WTC11 (cell line): ENCODE results near the gene TOMM40L. TPM values are rescaled to one million over a fixed set of nuclear protein-coding genes. Genes with fewer than 3 reads are reported as not detected.

ENCODE experiments used
- CBFB ChIP-seq: sonication (generic); formaldehyde crosslinking; IDR thresholded peaks from 2 replicates; pipeline ENCODE4 v1.8.1; 2022; ENCODE audit warnings: mild to moderate bottlenecking, low read depth, missing genetic modification reagents
- CREM ChIP-seq: sonication (generic); formaldehyde crosslinking; IDR thresholded peaks from 2 replicates; pipeline ENCODE4 v1.8.1; 2022; ENCODE audit warnings: mild to moderate bottlenecking, missing genetic modification reagents, moderate library complexity
- EMX1 ChIP-seq: fragments of 250-450 bp; sonication (Bioruptor Pico); IDR thresholded peaks from 2 replicates; pipeline ENCODE4 v1.8.0; 2021; ENCODE audit warnings: mild to moderate bottlenecking
- ERG ChIP-seq: fragments of 250-450 bp; sonication (Bioruptor Pico); IDR thresholded peaks from 2 replicates; pipeline ENCODE4 v1.8.0; 2021; ENCODE audit warnings: mild to moderate bottlenecking
- ESRRA ChIP-seq: sonication (generic); formaldehyde crosslinking; IDR thresholded peaks from 2 replicates; pipeline ENCODE4 v1.8.1; 2022; ENCODE audit warnings: mild to moderate bottlenecking, missing genetic modification reagents, borderline replicate concordance
- ETV6 ChIP-seq: sonication (generic); formaldehyde crosslinking; IDR thresholded peaks from 2 replicates; pipeline ENCODE4 v1.8.1; 2022; ENCODE audit warnings: mild to moderate bottlenecking, missing genetic modification reagents
- GABPB1 ChIP-seq: sonication (generic); formaldehyde crosslinking; IDR thresholded peaks from 2 replicates; pipeline ENCODE4 v1.8.1; 2023; ENCODE audit warnings: mild to moderate bottlenecking, missing genetic modification reagents
- GRHL2 ChIP-seq: fragments of 250-450 bp; sonication (Bioruptor Pico); IDR thresholded peaks from 2 replicates; pipeline ENCODE4 v1.8.0; 2022; ENCODE audit warnings: mild to moderate bottlenecking, moderate library complexity; ENCODE audit not compliant: insufficient replicate concordance, severe bottlenecking
- IRF1 ChIP-seq: sonication (generic); formaldehyde crosslinking; IDR thresholded peaks from 2 replicates; pipeline ENCODE4 v1.8.0; 2023; ENCODE audit warnings: missing genetic modification reagents
- NR1H2 ChIP-seq: sonication (generic); formaldehyde crosslinking; IDR thresholded peaks from 2 replicates; pipeline ENCODE4 v1.9.0; 2021; ENCODE audit warnings: mild to moderate bottlenecking, moderate library complexity, missing genetic modification reagents
- PRRX2 ChIP-seq: fragments of 250-450 bp; sonication (Bioruptor Pico); IDR thresholded peaks from 2 replicates; pipeline ENCODE4 v1.8.0; 2021; ENCODE audit warnings: mild to moderate bottlenecking
- SOX15 ChIP-seq: fragments of 250-450 bp; sonication (Bioruptor Pico); IDR thresholded peaks from 2 replicates; pipeline ENCODE4 v1.9.0; 2021; ENCODE audit warnings: mild to moderate bottlenecking
- STAT6 ChIP-seq: sonication (generic); formaldehyde crosslinking; conservative IDR thresholded peaks from 2 replicates; pipeline ENCODE4 v1.8.1; 2023; ENCODE audit warnings: mild to moderate bottlenecking, low read depth, missing genetic modification reagents, moderate library complexity
- TCF7 ChIP-seq: sonication (generic); formaldehyde crosslinking; IDR thresholded peaks from 2 replicates; pipeline ENCODE4 v1.8.0; 2022; ENCODE audit warnings: mild to moderate bottlenecking, low read depth, missing genetic modification reagents, moderate library complexity
- TEAD4 ChIP-seq: sonication (generic); formaldehyde crosslinking; IDR thresholded peaks from 2 replicates; pipeline ENCODE4 v1.8.0; 2022; ENCODE audit warnings: mild to moderate bottlenecking, missing genetic modification reagents
- ZNF396 ChIP-seq: fragments of 250-450 bp; sonication (Bioruptor Pico); IDR thresholded peaks from 2 replicates; pipeline ENCODE4 v1.8.0; 2021; ENCODE audit warnings: mild to moderate bottlenecking, moderate library complexity, borderline replicate concordance
- ZNF416 ChIP-seq: fragments of 250-450 bp; sonication (Bioruptor Pico); IDR thresholded peaks from 2 replicates; pipeline ENCODE4 v1.9.0; 2021; ENCODE audit warnings: mild to moderate bottlenecking, inconsistent platforms
- total RNA-seq: library from RNA; stranded (reverse); gene quantifications from 3 replicates; pipeline ENCODE4 v1.2.3, GENCODE V29; 2021
- TF ChIP-seq, protein P1 (sequence below): sonication (generic); formaldehyde crosslinking; IDR thresholded peaks from 2 replicates; pipeline ENCODE4 v1.8.1; 2022; ENCODE audit warnings: mild to moderate bottlenecking, moderate library complexity, missing genetic modification reagents
- TF ChIP-seq, protein P2 (sequence below): sonication (generic); formaldehyde crosslinking; IDR thresholded peaks from 2 replicates; pipeline ENCODE4 v1.8.1; 2023; ENCODE audit warnings: mild to moderate bottlenecking, missing genetic modification reagents, moderate library complexity
- TF ChIP-seq, protein P3 (sequence below): fragments of 250-450 bp; sonication (Bioruptor Pico); conservative IDR thresholded peaks from 2 replicates; pipeline ENCODE4 v1.9.0; 2021; ENCODE audit warnings: mild to moderate bottlenecking
- TF ChIP-seq, protein P4 (sequence below): sonication (generic); formaldehyde crosslinking; IDR thresholded peaks from 2 replicates; pipeline ENCODE4 v1.8.1; 2023; ENCODE audit warnings: mild to moderate bottlenecking, missing genetic modification reagents
- TF ChIP-seq, protein P5 (sequence below): sonication (generic); formaldehyde crosslinking; IDR thresholded peaks from 2 replicates; pipeline ENCODE4 v1.8.0; 2023; ENCODE audit warnings: missing genetic modification reagents, mild to moderate bottlenecking, borderline replicate concordance

The TOMM40L gene
- total RNA-seq, 1 experiment from 2014 or later, result 16.9 TPM

DNA sequence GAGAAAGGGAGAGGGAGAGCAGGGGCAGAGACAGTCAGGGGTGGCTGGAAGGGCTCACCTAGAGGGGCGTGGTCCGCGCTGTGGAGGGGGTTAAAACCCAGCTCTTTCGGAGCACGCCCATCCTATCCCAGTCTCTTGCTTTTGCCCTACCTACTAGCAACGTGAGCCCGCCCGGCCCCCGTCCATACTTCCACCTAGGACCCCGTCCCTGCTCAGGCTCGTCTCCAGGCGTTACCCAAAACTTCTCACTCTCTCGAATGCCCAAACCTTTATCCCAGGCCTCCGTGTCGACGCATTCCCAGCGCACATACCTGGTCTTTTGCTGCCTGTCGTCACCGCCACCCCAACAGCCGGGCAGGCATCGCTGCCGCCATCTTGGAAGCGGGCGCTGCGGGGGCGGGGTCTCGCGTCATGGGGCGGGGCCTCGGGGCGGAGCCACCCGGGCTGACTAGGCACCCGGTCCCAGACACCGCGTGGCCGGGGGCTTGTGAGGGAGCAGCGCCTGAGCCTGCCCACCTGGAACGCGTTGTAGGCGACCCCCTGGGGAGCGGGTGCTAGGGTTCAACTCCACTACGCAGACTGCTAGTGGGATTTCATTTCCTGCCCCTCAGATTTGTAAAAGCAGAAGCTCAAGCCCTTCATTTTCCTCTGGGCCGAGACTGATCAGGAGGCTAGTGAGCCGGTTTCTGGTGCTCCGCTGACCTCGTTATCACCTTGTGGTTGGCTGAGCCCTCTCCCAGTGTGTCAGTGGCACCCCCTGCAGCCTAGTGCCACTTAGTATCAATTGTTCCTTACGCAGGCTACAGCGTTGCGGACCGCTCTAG is 48.5 kb upstream of the TOMM40L start, which contains the start of gene B4GALT3 (continued):
- TF ChIP-seq, protein P1, sequence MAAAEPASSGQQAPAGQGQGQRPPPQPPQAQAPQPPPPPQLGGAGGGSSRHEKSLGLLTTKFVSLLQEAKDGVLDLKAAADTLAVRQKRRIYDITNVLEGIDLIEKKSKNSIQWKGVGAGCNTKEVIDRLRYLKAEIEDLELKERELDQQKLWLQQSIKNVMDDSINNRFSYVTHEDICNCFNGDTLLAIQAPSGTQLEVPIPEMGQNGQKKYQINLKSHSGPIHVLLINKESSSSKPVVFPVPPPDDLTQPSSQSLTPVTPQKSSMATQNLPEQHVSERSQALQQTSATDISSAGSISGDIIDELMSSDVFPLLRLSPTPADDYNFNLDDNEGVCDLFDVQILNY (CRISPR knock-in tag), result peak; percentile 69; the same call in 1 of the 2 replicates
- TF ChIP-seq, protein P2, sequence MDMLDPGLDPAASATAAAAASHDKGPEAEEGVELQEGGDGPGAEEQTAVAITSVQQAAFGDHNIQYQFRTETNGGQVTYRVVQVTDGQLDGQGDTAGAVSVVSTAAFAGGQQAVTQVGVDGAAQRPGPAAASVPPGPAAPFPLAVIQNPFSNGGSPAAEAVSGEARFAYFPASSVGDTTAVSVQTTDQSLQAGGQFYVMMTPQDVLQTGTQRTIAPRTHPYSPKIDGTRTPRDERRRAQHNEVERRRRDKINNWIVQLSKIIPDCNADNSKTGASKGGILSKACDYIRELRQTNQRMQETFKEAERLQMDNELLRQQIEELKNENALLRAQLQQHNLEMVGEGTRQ (CRISPR knock-in tag), result peak; percentile 59
- TF ChIP-seq ZNF396 (CRISPR knock-in tag), result no peak
- no peak for TF ChIP-seq CBFB (CRISPR knock-in tag)
- TF ChIP-seq, protein P3, sequence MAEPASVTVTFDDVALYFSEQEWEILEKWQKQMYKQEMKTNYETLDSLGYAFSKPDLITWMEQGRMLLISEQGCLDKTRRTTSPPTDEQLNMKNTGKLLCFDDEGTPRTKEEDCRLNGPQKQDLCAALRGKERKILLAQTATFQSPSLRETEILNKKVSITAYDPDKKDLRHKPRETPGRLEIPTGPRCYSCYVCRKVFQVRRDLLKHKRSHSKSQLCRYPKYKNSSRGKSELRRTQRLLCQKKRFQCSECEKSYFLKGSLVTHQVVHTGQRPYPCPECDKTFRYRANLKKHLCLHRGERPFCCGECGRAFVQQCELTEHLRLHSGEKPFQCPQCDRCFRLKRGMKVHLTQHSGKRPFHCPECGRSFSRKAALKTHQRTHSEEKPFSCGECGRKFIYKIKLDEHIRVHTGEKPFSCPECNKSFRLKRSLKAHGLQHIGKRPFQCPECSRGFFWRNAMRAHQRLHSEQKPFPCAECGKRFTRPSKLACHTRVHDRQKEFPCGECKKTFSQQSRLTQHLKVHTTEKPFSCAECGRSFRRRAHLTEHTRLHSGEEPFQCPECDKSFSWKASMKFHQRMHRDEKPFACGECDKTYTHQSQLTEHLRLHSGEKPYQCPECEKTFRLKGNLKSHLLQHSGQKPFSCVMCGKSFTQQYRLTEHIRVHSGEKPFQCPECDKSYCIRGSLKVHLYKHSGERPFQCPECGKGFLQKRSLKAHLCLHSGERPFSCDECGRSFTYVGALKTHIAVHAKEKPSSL (CRISPR knock-in tag), result no peak
- TF ChIP-seq TCF7, result no peak
- peak; percentile 41; the same call in 1 of the 2 replicates for TF ChIP-seq CREM (CRISPR knock-in tag)
- TF ChIP-seq ETV6 (CRISPR knock-in tag), result peak; percentile 59; the same call in 1 of the 2 replicates
- TF ChIP-seq ERG, result no peak
- TF ChIP-seq, protein P4, sequence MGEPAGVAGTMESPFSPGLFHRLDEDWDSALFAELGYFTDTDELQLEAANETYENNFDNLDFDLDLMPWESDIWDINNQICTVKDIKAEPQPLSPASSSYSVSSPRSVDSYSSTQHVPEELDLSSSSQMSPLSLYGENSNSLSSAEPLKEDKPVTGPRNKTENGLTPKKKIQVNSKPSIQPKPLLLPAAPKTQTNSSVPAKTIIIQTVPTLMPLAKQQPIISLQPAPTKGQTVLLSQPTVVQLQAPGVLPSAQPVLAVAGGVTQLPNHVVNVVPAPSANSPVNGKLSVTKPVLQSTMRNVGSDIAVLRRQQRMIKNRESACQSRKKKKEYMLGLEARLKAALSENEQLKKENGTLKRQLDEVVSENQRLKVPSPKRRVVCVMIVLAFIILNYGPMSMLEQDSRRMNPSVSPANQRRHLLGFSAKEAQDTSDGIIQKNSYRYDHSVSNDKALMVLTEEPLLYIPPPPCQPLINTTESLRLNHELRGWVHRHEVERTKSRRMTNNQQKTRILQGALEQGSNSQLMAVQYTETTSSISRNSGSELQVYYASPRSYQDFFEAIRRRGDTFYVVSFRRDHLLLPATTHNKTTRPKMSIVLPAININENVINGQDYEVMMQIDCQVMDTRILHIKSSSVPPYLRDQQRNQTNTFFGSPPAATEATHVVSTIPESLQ, result no peak
- no peak for TF ChIP-seq EMX1 (CRISPR knock-in tag)
- no peak for TF ChIP-seq TEAD4 (CRISPR knock-in tag)
- no peak for TF ChIP-seq IRF1 (CRISPR knock-in tag)
- peak; percentile 83; the same call in 1 of the 2 replicates for TF ChIP-seq ESRRA (CRISPR knock-in tag)
- TF ChIP-seq NR1H2, result no peak
- peak; percentile 42 for TF ChIP-seq GABPB1
- TF ChIP-seq ZNF416 (CRISPR knock-in tag), result no peak
- TF ChIP-seq PRRX2 (CRISPR knock-in tag), result no peak
- no peak for TF ChIP-seq GRHL2 (CRISPR knock-in tag)
- TF ChIP-seq, protein P5, sequence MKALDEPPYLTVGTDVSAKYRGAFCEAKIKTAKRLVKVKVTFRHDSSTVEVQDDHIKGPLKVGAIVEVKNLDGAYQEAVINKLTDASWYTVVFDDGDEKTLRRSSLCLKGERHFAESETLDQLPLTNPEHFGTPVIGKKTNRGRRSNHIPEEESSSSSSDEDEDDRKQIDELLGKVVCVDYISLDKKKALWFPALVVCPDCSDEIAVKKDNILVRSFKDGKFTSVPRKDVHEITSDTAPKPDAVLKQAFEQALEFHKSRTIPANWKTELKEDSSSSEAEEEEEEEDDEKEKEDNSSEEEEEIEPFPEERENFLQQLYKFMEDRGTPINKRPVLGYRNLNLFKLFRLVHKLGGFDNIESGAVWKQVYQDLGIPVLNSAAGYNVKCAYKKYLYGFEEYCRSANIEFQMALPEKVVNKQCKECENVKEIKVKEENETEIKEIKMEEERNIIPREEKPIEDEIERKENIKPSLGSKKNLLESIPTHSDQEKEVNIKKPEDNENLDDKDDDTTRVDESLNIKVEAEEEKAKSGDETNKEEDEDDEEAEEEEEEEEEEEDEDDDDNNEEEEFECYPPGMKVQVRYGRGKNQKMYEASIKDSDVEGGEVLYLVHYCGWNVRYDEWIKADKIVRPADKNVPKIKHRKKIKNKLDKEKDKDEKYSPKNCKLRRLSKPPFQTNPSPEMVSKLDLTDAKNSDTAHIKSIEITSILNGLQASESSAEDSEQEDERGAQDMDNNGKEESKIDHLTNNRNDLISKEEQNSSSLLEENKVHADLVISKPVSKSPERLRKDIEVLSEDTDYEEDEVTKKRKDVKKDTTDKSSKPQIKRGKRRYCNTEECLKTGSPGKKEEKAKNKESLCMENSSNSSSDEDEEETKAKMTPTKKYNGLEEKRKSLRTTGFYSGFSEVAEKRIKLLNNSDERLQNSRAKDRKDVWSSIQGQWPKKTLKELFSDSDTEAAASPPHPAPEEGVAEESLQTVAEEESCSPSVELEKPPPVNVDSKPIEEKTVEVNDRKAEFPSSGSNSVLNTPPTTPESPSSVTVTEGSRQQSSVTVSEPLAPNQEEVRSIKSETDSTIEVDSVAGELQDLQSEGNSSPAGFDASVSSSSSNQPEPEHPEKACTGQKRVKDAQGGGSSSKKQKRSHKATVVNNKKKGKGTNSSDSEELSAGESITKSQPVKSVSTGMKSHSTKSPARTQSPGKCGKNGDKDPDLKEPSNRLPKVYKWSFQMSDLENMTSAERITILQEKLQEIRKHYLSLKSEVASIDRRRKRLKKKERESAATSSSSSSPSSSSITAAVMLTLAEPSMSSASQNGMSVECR (CRISPR knock-in tag), result peak; percentile 66; the same call in 1 of the 2 replicates
- TF ChIP-seq SOX15 (CRISPR knock-in tag), result no peak
- TF ChIP-seq STAT6 (CRISPR knock-in tag), result no peak
